Sigmoid colon (tissue), 7 donors: ENCODE results near the gene PLXNA4. TPM values are rescaled to one million over a fixed set of nuclear protein-coding genes. Genes with fewer than 3 reads are reported as not detected.

Experiments used
- DNase-seq: peaks from one replicate; pipeline ENCODE4 v3.0.0-alpha.2; 2019
- H3K27ac ChIP-seq, 4 donors: fragments of 200-600 bp; sonication (generic); one replicate each; pipeline ENCODE4 v1.5.1; 2016 to 2019; ENCODE audit warnings: mild to moderate bottlenecking in 1 of 4
- H3K27me3 ChIP-seq, 3 donors: fragments of 200-600 bp; sonication (generic); one replicate each; pipeline ENCODE4 v1.5.1; 2019; ENCODE audit warnings: mild to moderate bottlenecking in 1 of 3
- H3K36me3 ChIP-seq, 4 donors: fragments of 200-600 bp; sonication (generic); one replicate each; pipeline ENCODE4 v1.5.1; 2016 to 2019
- H3K4me1 ChIP-seq, 4 donors: fragments of 200-600 bp; sonication (generic); one replicate each; pipeline ENCODE4 v1.5.1; 2017 to 2019
- H3K4me3 ChIP-seq, 4 donors: fragments of 200-600 bp; sonication (generic); one replicate each; pipeline ENCODE4 v1.5.1; 2017 to 2019; ENCODE audit warnings: mild to moderate bottlenecking in 2 of 4, moderate library complexity in 1 of 4
- H3K9me3 ChIP-seq, 4 donors: fragments of 200-600 bp in 3 of 4; sonication (generic) in 3 of 4; one replicate each; pipeline versions ENCODE4 v1.5.1 to v1.6.1; 2013 to 2019
- EP300 ChIP-seq, 4 donors: sonication (generic); formaldehyde crosslinking; IDR thresholded peaks; one replicate each; pipeline ENCODE4 v1.6.1; 2017; ENCODE audit warnings: antibody characterized with exemption in 4 of 4
- POLR2A ChIP-seq, 2 donors: fragments of 450-650 bp; IDR thresholded peaks; one replicate each; pipeline ENCODE4 v1.6.1; 2016; ENCODE audit warnings: antibody characterized with exemption in 2 of 2, mild to moderate bottlenecking in 2 of 2, moderate library complexity in 2 of 2
- POLR2AphosphoS5 ChIP-seq, 4 donors: sonication (generic); formaldehyde crosslinking; IDR thresholded peaks; one replicate each; pipeline ENCODE4 v1.6.1; 2017; ENCODE audit warnings: antibody characterized with exemption in 4 of 4
- WGBS, 2 donors: extraction: QIAGEN DNeasy Blood & Tissue Kit; methylation state at CpG; one replicate each; pipeline ENCODE4 v1.1.7; 2013; 5-methylcytosine and 5-hydroxymethylcytosine counted together
- intact Hi-C: fragments of 100-400 bp; cut with DNase I; formaldehyde crosslinking; loops from one replicate; pipeline ENCODE4 v1.15.1; 2023
- polyA plus RNA-seq, 3 donors: library from polyadenylated mRNA; stranded (reverse); fragments of 200-250 nt; gene quantifications; one replicate each; pipeline ENCODE4 v1.2.3, GENCODE V29; 2013
- total RNA-seq, 4 donors: library from RNA; depleted of rRNA; stranded (reverse); fragments of >200 nt; gene quantifications; one replicate each; pipeline ENCODE4 v1.1.0, GENCODE V29; 2016
- TF ChIP-seq, protein P1 (sequence below), 4 experiments: fragments of 450-650 bp in 3 of 4; fragments of 200-600 bp in 1 of 4; IDR thresholded peaks; one replicate each; pipeline ENCODE4 v1.5.1; 2016 to 2019; ENCODE audit warnings: antibody characterized with exemption in 4 of 4, mild to moderate bottlenecking in 3 of 4, moderate library complexity in 2 of 4
- donor health status: healthy with polysubstance abuse.
- donor health status: Bipolar disorder and iron deficiency.
- donor health status: healthy.

The PLXNA4 gene
- total and polyA plus RNA-seq, 7 donors = under 0.01 to 10.5 (median 3.7) TPM; not detected in 1

DNA sequence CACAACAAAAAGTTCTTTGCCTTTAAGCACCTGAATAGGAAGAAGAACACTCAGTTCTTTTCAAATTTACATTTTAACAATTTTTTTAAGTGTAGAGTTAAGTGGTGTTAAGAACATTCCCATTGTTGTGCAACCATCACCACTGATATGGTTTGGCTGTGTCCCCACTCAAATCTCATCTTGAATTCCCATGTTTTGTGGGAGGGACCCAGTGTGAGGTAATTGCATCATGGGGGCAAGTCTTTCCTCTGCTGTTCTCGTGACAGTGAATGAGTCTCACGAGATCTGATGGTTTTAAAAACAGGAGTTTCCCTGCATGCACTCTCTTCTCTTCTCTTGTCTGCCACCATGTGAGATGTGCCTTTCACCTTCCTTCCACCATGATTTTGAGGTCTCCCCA lies 155.7 kb downstream of the PLXNA4 start:
- no peak for TF ChIP-seq EP300 (IDR thresholded peaks at IDR 0.05)
- Histone ChIP-seq H3K27me3 (no peaks in the 10 kb centered on the region), H3K4me1 (peaks cover 0 to 12% (median 3%) of the 10 kb centered on the region in 4 donors), H3K4me3 (no peak overlapping the region), H3K36me3 (no peaks in the 10 kb centered on the region), H3K27ac (no peak overlapping the region), H3K9me3 (no peaks in the 10 kb centered on the region)
- intact Hi-C loops = no loop called here
- DNase-seq = no peak
- 82 to 88% methylated on average over 2 of the region's 2 CpGs for WGBS, 2 donors

DNA sequence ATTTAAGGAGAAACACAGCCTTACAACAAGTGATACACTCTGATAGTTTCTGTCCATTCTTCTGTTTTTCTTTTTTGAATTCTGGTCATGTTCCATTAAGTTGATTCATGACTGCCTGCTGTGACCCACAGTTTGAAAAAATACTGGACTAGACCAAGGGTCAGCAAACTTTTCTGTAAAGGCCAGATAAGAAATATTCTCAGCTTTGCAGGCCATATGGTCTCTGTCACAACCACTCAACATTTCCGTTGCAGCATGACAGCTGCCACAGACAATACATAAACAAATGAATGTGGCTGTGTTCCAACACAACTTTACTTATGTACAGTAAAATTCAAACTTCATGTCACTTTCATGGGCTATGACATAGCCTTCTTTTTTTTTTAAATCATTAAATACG lies 156.7 kb downstream of the PLXNA4 start:
- intact Hi-C loops = no loop called here
- no peak for DNase-seq
- Histone ChIP-seq H3K4me3 (no peak overlapping the region), H3K36me3 (no peaks in the 10 kb centered on the region), H3K4me1 (peaks cover 0 to 12% (median 3%) of the 10 kb centered on the region in 4 donors), H3K9me3 (no peaks in the 10 kb centered on the region), H3K27ac (no peak overlapping the region), H3K27me3 (no peaks in the 10 kb centered on the region)
- no peak for TF ChIP-seq POLR2A (IDR thresholded peaks at IDR 0.05)
- TF ChIP-seq, protein P1, sequence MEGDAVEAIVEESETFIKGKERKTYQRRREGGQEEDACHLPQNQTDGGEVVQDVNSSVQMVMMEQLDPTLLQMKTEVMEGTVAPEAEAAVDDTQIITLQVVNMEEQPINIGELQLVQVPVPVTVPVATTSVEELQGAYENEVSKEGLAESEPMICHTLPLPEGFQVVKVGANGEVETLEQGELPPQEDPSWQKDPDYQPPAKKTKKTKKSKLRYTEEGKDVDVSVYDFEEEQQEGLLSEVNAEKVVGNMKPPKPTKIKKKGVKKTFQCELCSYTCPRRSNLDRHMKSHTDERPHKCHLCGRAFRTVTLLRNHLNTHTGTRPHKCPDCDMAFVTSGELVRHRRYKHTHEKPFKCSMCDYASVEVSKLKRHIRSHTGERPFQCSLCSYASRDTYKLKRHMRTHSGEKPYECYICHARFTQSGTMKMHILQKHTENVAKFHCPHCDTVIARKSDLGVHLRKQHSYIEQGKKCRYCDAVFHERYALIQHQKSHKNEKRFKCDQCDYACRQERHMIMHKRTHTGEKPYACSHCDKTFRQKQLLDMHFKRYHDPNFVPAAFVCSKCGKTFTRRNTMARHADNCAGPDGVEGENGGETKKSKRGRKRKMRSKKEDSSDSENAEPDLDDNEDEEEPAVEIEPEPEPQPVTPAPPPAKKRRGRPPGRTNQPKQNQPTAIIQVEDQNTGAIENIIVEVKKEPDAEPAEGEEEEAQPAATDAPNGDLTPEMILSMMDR (IDR thresholded peaks at IDR 0.05) = no peak
- TF ChIP-seq EP300 (IDR thresholded peaks at IDR 0.05) = no peak
- no peak for TF ChIP-seq POLR2AphosphoS5 (IDR thresholded peaks at IDR 0.05)
- 65 to 80% methylated on average over 2 of the region's 2 CpGs for WGBS, 2 donors

DNA sequence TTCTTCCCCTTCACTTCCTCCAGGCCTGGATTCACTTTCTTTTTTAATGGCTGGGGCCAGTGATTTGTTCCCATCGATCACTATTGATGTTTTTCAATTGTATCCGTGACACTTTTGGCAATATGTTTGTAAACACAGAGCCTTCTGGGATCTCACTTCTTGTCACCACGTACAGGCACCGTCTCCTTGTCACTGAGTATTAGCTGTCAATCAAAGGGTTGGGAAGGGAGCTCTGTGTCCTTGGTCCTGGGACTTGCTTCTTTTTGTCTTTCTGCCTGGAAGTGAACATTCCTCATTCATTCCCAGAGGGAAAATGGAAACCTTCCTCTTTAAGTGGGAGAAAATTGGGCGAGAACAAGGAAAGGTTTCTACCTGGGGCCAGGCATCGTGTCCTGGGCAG lies 157.4 kb downstream of the PLXNA4 start:
- DNase-seq = no peak
- WGBS, 2 donors = 88 to 89% methylated on average over 6 of the region's 6 CpGs
- no peak overlapping the region for H3K27ac ChIP-seq
- TF ChIP-seq POLR2AphosphoS5 (IDR thresholded peaks at IDR 0.05) (no peak), EP300 (IDR thresholded peaks at IDR 0.05) (no peak), POLR2A (IDR thresholded peaks at IDR 0.05) (no peak)
- TF ChIP-seq, protein P1 (IDR thresholded peaks at IDR 0.05) = no peak
- intact Hi-C loops = no loop called here
- peaks cover 0 to 8% (median 3%) of the 10 kb centered on the region in 4 donors for H3K4me1 ChIP-seq
- no peaks in the 10 kb centered on the region for H3K9me3 ChIP-seq
- H3K27me3 ChIP-seq = no peaks in the 10 kb centered on the region
- H3K36me3 ChIP-seq = no peaks in the 10 kb centered on the region
- H3K4me3 ChIP-seq = no peak overlapping the region

DNA sequence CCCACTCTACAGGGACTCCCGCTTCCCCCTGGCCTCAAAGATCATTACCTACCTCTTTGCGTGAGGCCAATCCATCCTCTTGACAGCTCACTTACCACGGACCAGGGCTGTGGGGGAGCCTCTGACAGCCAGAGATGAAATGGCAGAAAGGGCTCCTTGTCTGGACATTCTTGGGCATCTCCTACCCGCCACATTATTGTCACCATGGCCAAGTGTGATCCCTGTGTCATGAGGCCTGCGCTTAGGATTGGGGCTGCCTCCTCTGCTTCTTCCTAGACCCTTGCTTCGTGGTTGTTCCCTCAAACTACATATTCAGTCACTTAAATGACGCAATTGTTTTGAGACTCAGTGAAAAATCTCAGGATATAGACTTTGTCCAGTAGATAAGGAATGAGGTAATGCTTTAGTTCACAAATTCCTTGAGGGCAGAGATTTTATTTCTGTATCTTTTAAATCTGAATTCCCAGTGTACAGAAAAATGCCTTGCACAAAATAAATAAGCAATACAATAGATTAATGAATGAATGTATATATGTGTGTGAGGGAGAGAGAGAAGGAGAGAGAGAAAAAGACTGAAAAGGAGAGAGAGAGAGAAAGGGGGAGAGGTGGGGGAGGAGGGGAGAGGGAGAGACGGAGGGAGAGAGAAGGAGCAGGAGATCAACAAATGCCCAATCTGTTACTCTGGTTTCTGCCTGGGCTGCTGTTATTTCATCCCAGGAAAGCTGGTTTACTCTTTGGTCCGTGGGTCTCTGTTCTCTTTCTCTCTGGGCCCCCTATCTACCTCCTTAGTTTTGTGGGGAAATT lies 159.0 kb downstream of the PLXNA4 start:
- no peak overlapping the region for H3K27ac ChIP-seq
- no peaks in the 10 kb centered on the region for H3K9me3 ChIP-seq
- intact Hi-C loops = no loop called here
- DNase-seq = no peak
- 67 to 76% methylated on average over 9 of the region's 9 CpGs for WGBS, 2 donors
- no peak overlapping the region for H3K4me3 ChIP-seq
- H3K36me3 ChIP-seq = no peaks in the 10 kb centered on the region
- no peak for TF ChIP-seq POLR2A (IDR thresholded peaks at IDR 0.05)
- TF ChIP-seq, protein P1 (IDR thresholded peaks at IDR 0.05) = no peak
- no peak for TF ChIP-seq EP300 (IDR thresholded peaks at IDR 0.05)
- no peak for TF ChIP-seq POLR2AphosphoS5 (IDR thresholded peaks at IDR 0.05)
- H3K27me3 ChIP-seq = no peaks in the 10 kb centered on the region
- peaks cover 0 to 4% (median 0%) of the 10 kb centered on the region in 4 donors for H3K4me1 ChIP-seq

DNA sequence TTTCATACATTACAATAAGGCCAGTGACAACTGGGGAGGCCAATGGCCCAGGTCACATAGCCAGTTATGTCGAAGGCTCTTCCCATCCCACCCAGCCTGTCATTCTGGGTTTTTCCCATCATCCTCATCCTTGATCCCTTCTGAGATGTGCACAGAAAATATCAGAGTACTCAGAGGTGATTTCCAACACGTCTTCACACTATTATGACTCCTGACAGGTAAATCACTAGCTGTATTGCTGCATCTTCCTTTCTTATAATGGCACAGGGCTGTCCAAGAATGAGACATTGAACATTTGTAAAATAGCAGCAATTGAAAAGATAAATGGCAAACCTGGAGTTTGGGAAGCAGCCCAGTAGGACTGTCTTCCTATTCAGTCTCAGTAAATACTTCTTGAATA lies 159.9 kb downstream of the PLXNA4 start:
- TF ChIP-seq EP300 (IDR thresholded peaks at IDR 0.05) = no peak
- TF ChIP-seq POLR2A (IDR thresholded peaks at IDR 0.05) = no peak
- TF ChIP-seq, protein P1 (IDR thresholded peaks at IDR 0.05) = no peak
- no peak for TF ChIP-seq POLR2AphosphoS5 (IDR thresholded peaks at IDR 0.05)
- no peak for DNase-seq
- WGBS, 2 donors = 90 to 92% methylated on average over 2 of the region's 2 CpGs
- no peak overlapping the region for H3K4me3 ChIP-seq
- H3K27me3 ChIP-seq = no peaks in the 10 kb centered on the region
- no peaks in the 10 kb centered on the region for H3K9me3 ChIP-seq
- H3K27ac ChIP-seq = no peak overlapping the region
- intact Hi-C loops = no loop called here
- peaks cover 0 to 4% (median 0%) of the 10 kb centered on the region in 4 donors for H3K4me1 ChIP-seq
- H3K36me3 ChIP-seq = no peaks in the 10 kb centered on the region
